NB4 (cell line): ENCODE data around the gene RNU1-1.
"Not testable (repeated sequence)": the region's sequence is repeated elsewhere in the genome, so short reads cannot be mapped to it uniquely, and the experiment has no call there.

ENCODE experiments used
- CTCF ChIP-seq: IDR thresholded peaks from one replicate; pipeline ENCODE4 v1.5.1; 2012; ENCODE audit warnings: low read depth, low read length
- MAX ChIP-seq: IDR thresholded peaks from 2 replicates; pipeline ENCODE4 v1.6.1; 2011; ENCODE audit warnings: low read depth, low read length
- POLR2A ChIP-seq: IDR thresholded peaks from 2 replicates; pipeline ENCODE4 v1.6.1; 2011; ENCODE audit warnings: mild to moderate bottlenecking; ENCODE audit not compliant: insufficient read length; ENCODE audit errors: extremely low read depth

DNA sequence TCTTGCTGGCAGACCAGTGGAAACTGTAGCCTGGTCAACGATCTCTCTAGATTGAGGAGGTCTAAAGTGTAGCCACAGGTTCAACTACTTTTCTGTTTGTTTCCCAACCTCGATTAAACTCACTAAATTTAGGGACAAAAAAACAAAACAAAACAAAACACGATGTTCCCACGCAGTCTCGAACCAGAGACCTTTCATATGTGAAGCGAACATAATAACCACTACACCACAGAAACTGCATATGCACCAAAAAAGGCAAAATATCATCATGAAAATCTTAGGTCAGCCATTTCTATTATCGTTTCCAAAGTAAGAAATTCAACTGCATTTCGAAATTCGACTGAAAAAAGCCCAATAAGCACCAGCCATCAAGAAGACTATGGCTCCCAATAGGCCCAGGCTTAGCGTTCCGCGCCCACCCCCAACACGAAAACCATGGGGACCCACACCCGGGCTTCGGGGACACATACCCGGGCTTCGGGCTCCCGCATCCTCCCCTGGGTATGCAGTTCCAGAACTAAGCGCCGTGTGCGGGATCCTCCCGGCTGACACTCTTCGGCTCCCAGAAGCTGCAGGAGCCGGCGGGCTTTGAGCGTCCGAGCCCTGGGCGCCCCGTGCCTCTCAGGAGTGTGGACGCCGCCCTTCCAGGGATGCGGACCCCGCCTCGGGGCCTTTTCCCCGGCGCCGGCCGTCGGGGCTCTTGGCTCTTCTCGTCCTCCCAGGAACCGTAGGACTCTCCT lies 33.6 kb upstream of the RNU1-1 start:
- not testable (repeated sequence) for TF ChIP-seq CTCF, POLR2A, MAX
